HG03520 (cell line): ENCODE measurements around the gene YBX2.

ENCODE experiments used
- ATAC-seq: cut with Tn5 transposase; IDR thresholded peaks from one replicate; pipeline ENCODE4 v1.9.1; 2021; ENCODE audit warnings: mild to moderate bottlenecking, moderate library complexity; ENCODE audit not compliant: unreplicated experiment

The YBX2 gene

GRCh38 chr17:7279448-7279847 is 15.0 kb downstream of the YBX2 start:
- no peak for ATAC-seq

DNA sequence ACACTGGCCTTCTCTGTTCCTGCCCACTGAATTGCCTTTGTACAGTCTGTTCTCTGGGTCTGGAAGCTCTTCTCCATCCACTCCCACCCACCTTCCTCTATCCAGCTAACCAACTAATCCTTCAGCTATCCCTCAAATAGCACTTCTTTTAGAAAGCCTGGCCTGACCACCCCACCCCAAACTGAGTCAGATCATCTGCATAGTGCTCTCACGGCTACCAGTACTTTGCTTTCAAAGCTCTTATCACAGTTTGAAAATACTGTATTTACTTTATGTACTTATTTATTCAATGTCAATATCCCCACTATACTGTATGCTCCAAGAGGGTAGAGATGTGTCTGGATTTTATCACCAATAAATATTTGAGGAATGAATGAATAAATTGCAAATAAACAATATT is 27.7 kb downstream of the YBX2 start:
- ATAC-seq: no peak

- no peak for ATAC-seq
These were observed 30.7 kb downstream of the YBX2 start for GRCh38 chr17:7263801-7264078.

DNA sequence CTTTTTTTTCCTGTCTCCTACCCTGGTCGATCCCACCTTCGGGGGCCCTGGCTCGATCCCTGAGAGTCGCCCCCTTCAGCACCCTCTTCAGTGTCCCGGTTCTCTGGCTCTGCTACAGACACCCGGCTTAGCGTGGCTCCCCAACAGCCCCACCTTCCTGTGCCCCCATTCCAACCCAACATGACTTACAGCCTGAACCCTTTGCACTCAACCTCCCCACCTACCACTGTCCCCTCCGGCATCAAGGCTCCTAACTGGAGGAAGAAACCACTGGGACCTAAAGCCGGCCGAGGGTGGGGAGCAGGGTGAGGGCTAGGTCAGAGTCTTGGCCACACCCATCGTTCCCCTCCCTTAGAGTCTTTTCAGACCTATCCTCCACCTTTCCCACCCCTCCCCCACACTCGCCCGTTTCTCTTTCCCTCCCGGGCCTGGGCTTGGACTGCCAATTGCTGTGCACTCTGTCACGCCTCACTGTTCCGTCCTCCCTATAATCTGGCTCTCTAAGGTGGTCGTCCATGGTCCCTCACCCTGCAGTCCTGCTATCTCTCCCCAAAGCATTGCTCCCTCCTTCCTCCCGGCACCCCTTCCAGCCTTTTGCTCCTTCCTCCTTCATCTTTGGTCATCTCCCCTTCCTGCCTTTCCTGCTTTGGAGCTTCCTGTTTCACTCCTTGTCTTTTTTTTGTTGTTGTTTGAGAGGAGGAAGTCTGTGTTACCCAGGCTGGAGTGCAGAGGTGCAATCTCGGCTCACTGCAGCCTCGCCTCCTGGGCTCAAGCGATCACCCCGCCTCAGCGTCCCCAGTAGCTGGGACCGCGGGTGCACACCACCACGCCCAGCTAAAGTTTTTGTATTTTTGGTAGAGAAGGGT is 31.3 kb downstream of the YBX2 start:
- ATAC-seq: no peak

DNA sequence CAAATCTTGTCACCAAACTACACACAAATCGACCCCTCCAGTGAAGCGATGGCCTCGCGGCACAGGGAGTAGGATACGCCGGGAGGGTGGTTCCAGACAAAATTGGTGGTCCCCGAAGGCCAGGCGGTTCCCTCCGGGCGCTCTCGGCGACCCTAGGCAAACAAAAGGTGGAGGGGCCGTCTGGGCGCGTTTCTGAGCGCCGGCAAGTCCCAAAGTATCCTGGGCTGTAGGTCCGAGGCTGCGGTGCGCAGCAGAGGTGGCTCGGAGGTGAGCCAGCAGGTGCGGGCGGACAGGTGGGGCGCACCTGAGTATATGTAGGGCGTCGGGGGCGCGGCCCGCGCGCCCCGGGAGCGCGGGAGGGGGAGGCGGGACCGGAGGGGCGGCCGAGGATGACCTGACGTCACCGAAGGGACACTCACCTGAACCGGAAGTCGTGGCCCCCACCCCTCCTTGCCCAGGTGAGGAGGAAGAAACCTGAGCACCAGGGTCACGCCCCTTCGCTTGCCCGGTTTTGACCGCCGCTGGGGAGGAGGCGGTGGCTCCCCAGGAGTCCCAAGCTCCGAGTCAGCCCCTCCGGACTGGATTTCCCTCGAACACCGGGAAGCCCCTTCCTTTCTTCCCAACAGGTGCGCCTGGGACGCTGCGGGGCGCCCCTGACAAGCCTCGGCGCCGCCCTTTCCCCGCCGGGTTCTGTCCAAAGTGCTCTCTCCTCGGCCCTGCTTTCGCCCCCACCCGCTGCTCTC is 32.1 kb downstream of the YBX2 start, which contains the start of gene CLDN7:
Gene CLDN7 (minus strand): TSS at position 287 of the 743 bp plus-strand sequence. CDS start 435 bp downstream, outside the sequence.
- ATAC-seq: no peak

DNA sequence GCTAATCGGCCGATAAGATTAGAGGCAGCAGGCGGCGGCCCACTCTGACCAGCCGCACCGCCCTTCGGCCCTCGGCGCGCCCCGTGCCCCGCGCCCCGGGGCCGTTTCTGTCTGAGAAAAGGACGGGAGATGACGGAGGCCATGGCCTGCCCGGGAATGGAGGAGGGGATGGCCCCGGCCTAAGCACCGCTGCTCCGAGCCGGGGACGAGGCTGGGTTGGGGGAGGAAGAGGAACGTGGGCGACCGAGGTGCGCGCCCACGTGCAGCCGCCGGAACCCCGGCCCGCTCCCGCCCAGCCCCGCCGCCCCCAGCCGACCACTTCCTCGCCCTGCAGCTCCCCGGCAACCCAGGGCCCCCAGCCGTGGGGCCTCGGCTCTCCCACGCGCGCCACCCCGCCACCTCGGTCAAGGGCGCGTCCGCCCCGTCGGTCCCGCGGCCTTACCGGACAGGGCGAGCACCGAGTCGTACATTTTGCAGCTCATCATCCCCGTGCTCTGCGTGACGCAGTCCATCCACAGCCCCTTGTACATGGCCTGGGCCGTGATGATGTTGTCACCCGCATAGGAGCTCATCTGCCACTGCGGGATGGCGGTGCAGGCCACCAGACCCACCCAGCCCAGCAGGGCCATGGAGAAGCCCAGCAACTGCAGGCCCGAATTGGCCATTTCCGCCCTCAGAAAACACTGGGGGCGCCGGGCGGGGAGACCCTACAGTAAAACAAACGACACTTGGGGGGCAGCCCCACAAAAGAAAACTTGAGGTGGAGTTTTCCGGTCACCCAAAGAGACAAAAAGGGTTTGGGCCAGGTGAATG is 32.9 kb downstream of the YBX2 start:
- no peak for ATAC-seq

- no peak for ATAC-seq
These were observed 33.6 kb downstream of the YBX2 start for GRCh38 chr17:7260651-7261378.

- ATAC-seq: no peak
These were observed 34.3 kb downstream of the YBX2 start for GRCh38 chr17:7260151-7260550.

GRCh38 chr17:7259555-7259889 is 34.9 kb downstream of the YBX2 start:
- no peak for ATAC-seq

DNA sequence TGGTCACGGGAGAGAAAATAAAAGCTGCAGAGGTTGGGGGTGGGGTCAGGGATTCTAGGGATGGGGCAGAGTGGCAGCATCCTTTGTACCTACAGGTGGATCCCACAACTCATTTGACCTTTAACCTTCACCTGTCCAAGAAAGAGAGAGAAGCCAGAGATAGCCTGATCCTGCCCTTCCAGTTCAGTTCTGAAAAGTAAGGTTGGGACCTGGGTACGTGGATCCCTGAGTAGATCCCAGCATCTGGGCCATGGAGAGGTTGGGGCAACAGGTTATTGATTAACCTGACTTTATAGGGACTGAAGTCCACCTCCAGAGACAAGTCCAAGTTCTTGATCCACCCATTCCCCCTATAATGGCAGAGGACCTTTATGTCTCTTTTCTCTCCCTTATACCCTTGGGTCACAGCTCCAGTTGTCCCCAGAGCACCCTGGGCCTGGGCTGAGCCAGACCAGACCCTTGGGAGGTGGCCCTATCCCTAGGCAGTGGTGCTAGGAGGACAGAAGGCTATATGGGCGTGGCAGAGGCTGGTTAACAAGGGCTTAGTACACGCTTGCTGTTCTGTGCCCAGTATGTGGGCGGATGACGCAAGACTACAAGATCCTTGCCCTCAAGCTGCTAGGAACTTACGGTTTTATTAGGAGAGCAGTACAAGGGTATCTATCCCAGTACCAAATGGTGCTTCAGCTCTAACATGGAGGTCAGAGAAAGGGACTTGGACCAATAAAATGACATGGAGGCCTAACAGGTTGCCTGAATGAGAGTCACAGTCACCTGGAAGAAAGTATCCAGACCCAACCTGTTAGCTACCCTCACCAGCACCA is 35.5 kb downstream of the YBX2 start:
- no peak for ATAC-seq

- no peak for ATAC-seq
These were observed 37.5 kb downstream of the YBX2 start for GRCh38 chr17:7256766-7257456.

GRCh38 chr17:7254511-7254910 is 39.9 kb downstream of the YBX2 start:
- ATAC-seq: no peak

- ATAC-seq: no peak
These were observed 41.4 kb downstream of the YBX2 start for GRCh38 chr17:7253082-7253481.

GRCh38 chr17:7252176-7253043 is 42.0 kb downstream of the YBX2 start, which contains the start of gene ELP5:
Gene ELP5, plus strand, starts transcription at chr17:7252215. Its CDS starts 336 bp downstream, at chr17:7252551.
- ATAC-seq: peak; percentile 41

- ATAC-seq: peak; percentile 79
These were observed 42.7 kb downstream of the YBX2 start, which contains the start of gene CTDNEP1 for GRCh38 chr17:7251661-7252175. Gene CTDNEP1, minus strand, starts transcription at chr17:7251734. Its CDS starts 438 bp downstream, at chr17:7251296.

- ATAC-seq: no peak
These were observed 43.5 kb downstream of the YBX2 start for GRCh38 chr17:7250695-7251627.

GRCh38 chr17:7249830-7250229 is 44.6 kb downstream of the YBX2 start:
- ATAC-seq: no peak
